K562 (cell line): ENCODE data around the gene PIK3CD. TPM values are rescaled to one million over a fixed set of nuclear protein-coding genes. Genes with fewer than 3 reads are reported as not detected.

ENCODE experiments used
- ATAC-seq: fragments of 200-7000 bp; cut with Tn5 transposase; 3 replicates; pipeline ENCODE4 v1.9.1; 2020; ENCODE audit warnings: moderate library complexity
- BruUV-seq: library from RNA; stranded (reverse); fragments of 400-500 nt; replicated peaks from 2 replicates; lab custom pipeline; 2021; lab: Mats Ljungman, UMichigan
- CTCF ChIA-PET: fragments of 300-600 bp; formaldehyde crosslinking; extraction: SDS; loops from one replicate; lab custom pipeline; 2021; ENCODE audit warnings: low intra/inter-chr PET ratio; lab: Yijun Ruan, JAX
- POLR2A ChIA-PET: fragments of 300-600, 350-650 bp; sonication (Branson Sonifier 250); formaldehyde crosslinking; extraction: SDS; loops from one replicate; lab custom pipeline; 2021; ENCODE audit warnings: antibody characterized with exemption, inconsistent platforms; lab: Yijun Ruan, JAX
- DNase-seq, 4 experiments: peaks; one replicate each; pipeline versions ENCODE4 v3.0.0 to v3.0.0-alpha.2; 2011 to 2018; ENCODE audit warnings: low spot score in 3 of 4, mixed read lengths in 3 of 4; ENCODE audit errors: extremely low read depth in 1 of 4
- FAIRE-seq: peaks from 2 replicates; lab custom pipeline; 2011; peaks lifted over from hg19 to GRCh38; lab: Jason Lieb, UNC
- H2AFZ ChIP-seq: 2 replicates; pipeline ENCODE4 v1.6.0; 2011; ENCODE audit warnings: low read depth, low read length, control low read depth, inconsistent platforms
- H3K27ac ChIP-seq: fragments of 200-600 bp; 3 replicates; pipeline ENCODE4 v1.8.0; 2011; ENCODE audit warnings: low read depth, mild to moderate bottlenecking, control low read depth, inconsistent platforms, low read length, moderate library complexity, mixed read lengths; ENCODE audit errors: extremely low read depth
- H3K27me3 ChIP-seq, 2 experiments: fragments of 300-600 bp in 1 of 2; 2 replicates in 1 of 2; 3 replicates in 1 of 2; pipeline versions ENCODE4 v1.6.0 to v1.8.0; 2011; ENCODE audit warnings: inconsistent platforms in 2 of 2, low read length in 2 of 2, mild to moderate bottlenecking in 1 of 2, mixed read lengths in 1 of 2, moderate library complexity in 1 of 2; ENCODE audit not compliant: control insufficient read depth in 2 of 2, insufficient read depth in 2 of 2
- H3K36me3 ChIP-seq: fragments of 300-600 bp; 3 replicates; pipeline ENCODE4 v1.8.0; 2011; ENCODE audit warnings: mild to moderate bottlenecking, low read length, inconsistent platforms; ENCODE audit not compliant: control insufficient read depth, insufficient read depth
- H3K4me1 ChIP-seq, 2 experiments: fragments of 200-600 bp in 1 of 2; replicated peaks in 1 of 2; 2 replicates in 1 of 2; 3 replicates in 1 of 2; pipeline versions ENCODE4 v1.5.1 to v1.8.0; 2011; ENCODE audit warnings: inconsistent platforms in 2 of 2, low read length in 2 of 2, mild to moderate bottlenecking in 1 of 2, mixed read lengths in 1 of 2, moderate library complexity in 1 of 2; ENCODE audit not compliant: control insufficient read depth in 2 of 2, insufficient read depth in 2 of 2
- H3K4me2 ChIP-seq: 2 replicates; pipeline ENCODE4 v1.6.1; 2011; ENCODE audit warnings: low read length, control low read depth, inconsistent platforms, mixed read lengths; ENCODE audit not compliant: insufficient read depth
- H3K4me3 ChIP-seq: fragments of 200-600 bp; sonication (generic), shearing (Covaris generic); 2 replicates; pipeline ENCODE4 v1.5.1; 2016; ENCODE audit warnings: control low read depth, inconsistent platforms
- H3K79me2 ChIP-seq: fragments of 200-600 bp; 3 replicates; pipeline ENCODE4 v1.8.0; 2011; ENCODE audit warnings: low read length, inconsistent platforms; ENCODE audit not compliant: control insufficient read depth, insufficient read depth
- H3K9ac ChIP-seq, 2 experiments: 2 replicates each; pipeline versions ENCODE4 v1.6.0 to v1.6.1; 2011; ENCODE audit warnings: low read depth in 2 of 2, low read length in 2 of 2, control low read depth in 1 of 2, inconsistent platforms in 1 of 2, mild to moderate bottlenecking in 1 of 2, mixed read lengths in 1 of 2; ENCODE audit not compliant: insufficient read depth in 1 of 2
- H3K9me1 ChIP-seq: one replicate; pipeline ENCODE4 v1.6.0; 2011; ENCODE audit warnings: inconsistent platforms, mild to moderate bottlenecking, low read length, moderate library complexity; ENCODE audit not compliant: control insufficient read depth, insufficient read depth
- H3K9me3 ChIP-seq: replicated peaks from 2 replicates; pipeline ENCODE4 v1.5.1; 2011; ENCODE audit warnings: low read depth, low read length, inconsistent platforms; ENCODE audit not compliant: control insufficient read depth, insufficient read depth
- H4K20me1 ChIP-seq: replicated peaks from 2 replicates; pipeline ENCODE4 v1.6.1; 2011; ENCODE audit warnings: low read length, inconsistent platforms, mixed read lengths; ENCODE audit not compliant: control insufficient read depth, insufficient read depth
- CBFA2T2 ChIP-seq: fragments of 450-650 bp; conservative IDR thresholded peaks from 2 replicates; pipeline ENCODE4 v1.6.1; 2017; ENCODE audit warnings: mild to moderate bottlenecking
- CHD4 ChIP-seq: fragments of 200-600 bp; sonication (generic); IDR thresholded peaks from 3 replicates; pipeline ENCODE4 v1.6.1; 2012; ENCODE audit warnings: low read depth, mild to moderate bottlenecking, mixed read lengths, low read length, inconsistent platforms; ENCODE audit not compliant: insufficient read depth, insufficient replicate concordance, poor library complexity, severe bottlenecking
- CTBP1 ChIP-seq: fragments of 450-650 bp; IDR thresholded peaks from 2 replicates; pipeline ENCODE4 v1.6.1; 2016; ENCODE audit warnings: borderline replicate concordance
- DACH1 ChIP-seq: fragments of 450-650 bp; IDR thresholded peaks from 2 replicates; pipeline ENCODE4 v1.6.1; 2018; ENCODE audit not compliant: partially characterized antibody
- DLX4 ChIP-seq: fragments of 250-450 bp; sonication (Bioruptor Pico); IDR thresholded peaks from 2 replicates; pipeline ENCODE4 v1.6.1; 2021; ENCODE audit warnings: mild to moderate bottlenecking
- ELF1 ChIP-seq: fragments of 200-800 bp; sonication (Bioruptor generic); IDR thresholded peaks from 2 replicates; pipeline ENCODE4 v1.6.1; 2016; ENCODE audit warnings: missing genetic modification characterization, missing compliant biosample characterization
- ELF4 ChIP-seq: fragments of 450-650 bp; formaldehyde crosslinking; IDR thresholded peaks from 2 replicates; pipeline ENCODE4 v1.4.0; 2022; ENCODE audit warnings: missing genetic modification characterization
- HDAC1 ChIP-seq, 2 experiments: fragments of 450-650 bp; IDR thresholded peaks; 2 replicates each; pipeline ENCODE4 v1.6.1; 2016 to 2017; ENCODE audit warnings: inconsistent platforms in 1 of 2, mild to moderate bottlenecking in 1 of 2, moderate library complexity in 1 of 2
- HDAC2 ChIP-seq: fragments of 450-650 bp; IDR thresholded peaks from 2 replicates; pipeline ENCODE4 v1.6.1; 2016; ENCODE audit warnings: mild to moderate bottlenecking
- L3MBTL2 ChIP-seq: fragments of 450-650 bp; IDR thresholded peaks from 2 replicates; pipeline ENCODE4 v1.6.1; 2016; ENCODE audit warnings: mild to moderate bottlenecking, moderate library complexity
- MCM2 ChIP-seq: fragments of 450-650 bp; IDR thresholded peaks from 2 replicates; pipeline ENCODE4 v1.6.1; 2017; ENCODE audit warnings: low read depth, mild to moderate bottlenecking
- NR2C2 ChIP-seq, 2 experiments: fragments of 200-800 bp in 1 of 2; sonication (Bioruptor generic) in 1 of 2; sonication (generic) in 1 of 2; formaldehyde crosslinking in 1 of 2; IDR thresholded peaks; 2 replicates each; pipeline versions ENCODE4 v1.6.1 to v1.8.0; 2016 to 2022; ENCODE audit warnings: mild to moderate bottlenecking in 1 of 2, missing compliant biosample characterization in 1 of 2, missing genetic modification characterization in 1 of 2, missing genetic modification reagents in 1 of 2
- SPI1 ChIP-seq: IDR thresholded peaks from 2 replicates; pipeline ENCODE4 v1.6.1; 2011; ENCODE audit warnings: low read depth, low read length, control low read depth, borderline replicate concordance
- SRSF3 ChIP-seq: fragments of 200-400 bp; formaldehyde crosslinking; IDR thresholded peaks from 2 replicates; pipeline ENCODE4 v1.6.1; 2016; ENCODE audit warnings: mild to moderate bottlenecking, low read length, moderate library complexity; ENCODE audit not compliant: insufficient read depth
- TRIM28 ChIP-seq: fragments of 450-650 bp; IDR thresholded peaks from 2 replicates; pipeline ENCODE4 v1.6.1; 2017
- ZFP36 ChIP-seq: fragments of 150-350 bp; IDR thresholded peaks from 2 replicates; pipeline ENCODE4 v1.6.1; 2018; ENCODE audit warnings: low read length, low read depth; ENCODE audit not compliant: partially characterized antibody
- ZNF263 ChIP-seq: sonication (generic); formaldehyde crosslinking; IDR thresholded peaks from 2 replicates; pipeline ENCODE4 v1.8.0; 2022; ENCODE audit warnings: mild to moderate bottlenecking, missing genetic modification reagents, borderline replicate concordance
- ZNF639 ChIP-seq, 2 experiments: fragments of 200-800 bp in 1 of 2; sonication (Bioruptor generic) in 1 of 2; sonication (generic) in 1 of 2; formaldehyde crosslinking in 1 of 2; IDR thresholded peaks in 1 of 2; conservative IDR thresholded peaks in 1 of 2; 2 replicates each; pipeline versions ENCODE4 v1.5.0 to v1.6.1; 2016 to 2020; ENCODE audit warnings: missing compliant biosample characterization in 1 of 2, missing genetic modification characterization in 1 of 2, missing genetic modification reagents in 1 of 2
- WGBS: fragments of 100-300 bp; shearing (Covaris generic); methylation state at CpG from one replicate; pipeline ENCODE4 v1.1.6; 2016; ENCODE audit warnings: low coverage, mixed read lengths; ENCODE audit not compliant: insufficient coverage; ENCODE audit errors: missing lambda C conversion rate; 5-methylcytosine and 5-hydroxymethylcytosine counted together
- in situ Hi-C: fragments of 300-500 bp; cut with MboI; formaldehyde crosslinking; loops from 4 replicates; pipeline ENCODE4 v1.15.0; 2018; ENCODE audit warnings: inconsistent platforms, mixed read lengths
- intact Hi-C: fragments of 100-400 bp; cut with micrococcal nuclease; formaldehyde crosslinking; loops from 2 replicates; pipeline ENCODE4 v1.14.2; 2022
- polyA plus RNA-seq, 8 experiments: library from polyadenylated mRNA; depleted of rRNA in 4 of 8; stranded (reverse) in 5 of 8; unstranded in 3 of 8; fragments of >200 nt; fragmentation: Nextera tagmentation in 2 of 8; fragmentation: Illumina TruSeq in 1 of 8; extraction: Ambion mirVana in 2 of 8; extraction: Trizol in 1 of 8; gene quantifications; 2 replicates each; pipeline versions ENCODE4 v1.2.1 to v1.2.3, GENCODE V29; 2011 to 2014; ENCODE audit warnings: inconsistent platforms in 1 of 8, missing spikeins in 1 of 8
- total RNA-seq, 7 experiments: library from RNA; depleted of rRNA in 6 of 7; stranded (reverse); fragments of >200 nt in 6 of 7; fragmentation: Illumina TruSeq in 2 of 7; extraction: Trizol in 2 of 7; gene quantifications; 2 replicates each; pipeline versions ENCODE4 v1.2.1 to v1.2.3, GENCODE V29; 2011 to 2021; ENCODE audit warnings: low replicate concordance in 1 of 7

Gene PIK3CD
- total and polyA plus RNA-seq, 9 of the 15 experiments (the other 6 are each of a cell fraction or from before 2014, with no cell fraction given): 1.8 to 20.8 (median 7.2) TPM

GRCh38 chr1:9629445-9630201, 21.9 kb upstream of the PIK3CD start:
- 27% methylated on average over 27 of the region's 29 CpGs for WGBS
- BruUV-seq: no TSS peak
- no peaks in the 10 kb centered on the region for H3K36me3 ChIP-seq
- no peaks in the 10 kb centered on the region for H4K20me1 ChIP-seq
- H3K9me1 ChIP-seq: no peaks in the 10 kb centered on the region
- H3K27ac ChIP-seq: no peak overlapping the region; the same call in 2 of the 3 replicates
- DNase-seq (peak in 1 of 4 experiments; percentile 38), FAIRE-seq (no peak), ATAC-seq (peak; percentile 14)
- peak overlapping the region in 1 of 2 experiments; percentile 80; a peak in 2 of 4 replicates for H3K9ac ChIP-seq
- H2AFZ ChIP-seq: peak overlapping the region; percentile 73
- H3K4me1 ChIP-seq: peaks cover 17 to 38% of the 10 kb centered on the region in 2 experiments; a peak in 4 of 5 replicates
- H3K4me3 ChIP-seq: no peak overlapping the region
- H3K27me3 ChIP-seq: no peaks in the 10 kb centered on the region; a peak in 1 of 5 replicates
- ChIA-PET CTCF (interaction anchor here (0.6 to 3.6 kb wide), 2 partner anchors 36 to 238 kb away, joined by 3 to 59 read pairs; no protein-coding TSS in a partner anchor), POLR2A (interaction anchor here (0.6 kb wide), 2 partner anchors 127 to 243 kb away, joined by 3 read pairs; no protein-coding TSS in a partner anchor)
- no peaks in the 10 kb centered on the region for H3K9me3 ChIP-seq
- in situ Hi-C loops: loop anchor here (5.0 kb wide), 1 partner anchor 238 kb away; no protein-coding TSS in a partner anchor
- intact Hi-C loops: loop anchor here (5.0 kb wide), 1 partner anchor 58 kb away; no protein-coding TSS in a partner anchor
- no peaks in the 10 kb centered on the region for H3K79me2 ChIP-seq
- peak overlapping the region; percentile 42; the same call in 1 of the 2 replicates for H3K4me2 ChIP-seq
- peak; percentile 65 for TF ChIP-seq ELF1 (tag)
- no peak for TF ChIP-seq NR2C2 (CRISPR knock-in tag; IDR thresholded peaks at IDR 0.05)
- TF ChIP-seq NR2C2 (tag; IDR thresholded peaks at IDR 0.05): 0 out of 2 replicates have a peak, but pooled peaks have one; percentile 30
- TF ChIP-seq CBFA2T2: no peak
- TF ChIP-seq SPI1: peak; percentile 99
- no peak for TF ChIP-seq DLX4 (CRISPR knock-in tag)
- TF ChIP-seq ZFP36: peak; percentile 88
- no peak for TF ChIP-seq MCM2
- no peak for TF ChIP-seq L3MBTL2
- TF ChIP-seq DACH1: peak; percentile 30
- TF ChIP-seq ZNF639 (CRISPR knock-in tag; conservative IDR thresholded peaks at IDR 0.05 in 1 of 2, IDR thresholded peaks at IDR 0.05 in 1 of 2): no peak
- TF ChIP-seq HDAC1 (IDR thresholded peaks at IDR 0.05): peak in 1 of 2 experiments; percentile 50; a peak in 2 of 4 replicates
- TF ChIP-seq ZNF263: peak; percentile 98
- no peak for TF ChIP-seq TRIM28
- TF ChIP-seq CHD4: peak; percentile 68
- TF ChIP-seq CTBP1: no peak
- TF ChIP-seq SRSF3: no peak
- TF ChIP-seq ELF4 (CRISPR knock-in tag): 0 out of 2 replicates have a peak, but pooled peaks have one; percentile 51
- TF ChIP-seq HDAC2: peak; percentile 90; the same call in 1 of the 2 replicates
